Skin of body (tissue), 2 donors: ENCODE measurements around the gene SLC16A9. TPM values are rescaled to one million over a fixed set of nuclear protein-coding genes. Genes with fewer than 3 reads are reported as not detected.

ENCODE experiments used
- DNase-seq: peaks from one replicate; lab custom pipeline; 2025; lab: John Stamatoyannopoulos, UW
- total RNA-seq: library from RNA; depleted of rRNA; stranded (reverse); fragments of >200 nt; gene quantifications from one replicate; pipeline ENCODE4 v1.2.3, GENCODE V29; 2014

The SLC16A9 gene
- total RNA-seq, 1 donor from 2014 or later = 6.5 TPM

- no peak for DNase-seq
These were observed 9.7 kb upstream of the SLC16A9 start for GRCh38 chr10:59719374-59719773.

GRCh38 chr10:59718257-59718656 lies 8.6 kb upstream of the SLC16A9 start:
- no peak for DNase-seq

- no peak for DNase-seq
These were observed 3.7 kb upstream of the SLC16A9 start for GRCh38 chr10:59713196-59713821.

- DNase-seq = no peak
These were observed 2.3 kb upstream of the SLC16A9 start for GRCh38 chr10:59711871-59712494.

- no peak for DNase-seq
These were observed 745 bp downstream of the SLC16A9 start for GRCh38 chr10:59708816-59709394.

- no peak for DNase-seq
These were observed 2.5 kb downstream of the SLC16A9 start for GRCh38 chr10:59706851-59707797.

- no peak for DNase-seq
These were observed 3.7 kb downstream of the SLC16A9 start for GRCh38 chr10:59705931-59706330.

GRCh38 chr10:59704630-59705029 lies 5.0 kb downstream of the SLC16A9 start:
- DNase-seq = no peak

- DNase-seq = no peak
These were observed 7.3 kb downstream of the SLC16A9 start for GRCh38 chr10:59702347-59702746.

- DNase-seq = no peak
These were observed 8.9 kb downstream of the SLC16A9 start for GRCh38 chr10:59700709-59701108.

GRCh38 chr10:59698326-59698725 lies 11.3 kb downstream of the SLC16A9 start:
- no peak for DNase-seq

- DNase-seq = no peak
These were observed 14.0 kb downstream of the SLC16A9 start for GRCh38 chr10:59695637-59696036.

- no peak for DNase-seq
These were observed 14.7 kb downstream of the SLC16A9 start for GRCh38 chr10:59694936-59695335.

- no peak for DNase-seq
These were observed 17.5 kb downstream of the SLC16A9 start for GRCh38 chr10:59692113-59692512.

GRCh38 chr10:59688921-59689351 lies 20.7 kb downstream of the SLC16A9 start:
- no peak for DNase-seq

- DNase-seq = no peak
These were observed 22.0 kb downstream of the SLC16A9 start for GRCh38 chr10:59687657-59688056.

- DNase-seq = no peak
These were observed 25.6 kb downstream of the SLC16A9 start for GRCh38 chr10:59684006-59684405.

- DNase-seq = no peak
These were observed 26.4 kb downstream of the SLC16A9 start for GRCh38 chr10:59682986-59683937.

- no peak for DNase-seq
These were observed 29.5 kb downstream of the SLC16A9 start for GRCh38 chr10:59680199-59680598.

- no peak for DNase-seq
These were observed 30.8 kb downstream of the SLC16A9 start for GRCh38 chr10:59678884-59679301.
